Fibroblast of lung (primary cell): ENCODE measurements around the gene TPD52L1.

Source experiments
- CTCF ChIP-seq, 2 donors: IDR thresholded peaks in 1 of 2; conservative IDR thresholded peaks in 1 of 2; 1 replicate in 1 of 2; 2 replicates in 1 of 2; pipeline ENCODE4 v1.5.1; 2011 to 2012; ENCODE audit warnings: low read length in 2 of 2, control low read depth in 1 of 2, inconsistent platforms in 1 of 2, low read depth in 1 of 2, mild to moderate bottlenecking in 1 of 2
- EZH2 ChIP-seq: IDR thresholded peaks from 2 replicates; pipeline ENCODE4 v1.5.1; 2012; ENCODE audit warnings: low read length, control low read depth, mild to moderate bottlenecking; ENCODE audit errors: missing control alignments

- TF ChIP-seq CTCF (conservative IDR thresholded peaks at IDR 0.05 in 1 of 2, IDR thresholded peaks at IDR 0.05 in 1 of 2; ENCODE audit: low read depth in 1 of 2, low read length in 2 of 2): no peak
- TF ChIP-seq EZH2: no peak
These were observed 34.5 kb downstream of the TPD52L1 start for GRCh38 chr6:125188037-125188436.
